Left forelimb (tissue), 1 donor: Measurements from ENCODE around the gene SGMS1.
"Not testable (repeated sequence)": the region's sequence is repeated elsewhere in the genome, so short reads cannot be mapped to it uniquely, and the experiment has no call there.

Experiments used
- DNase-seq: peaks from one replicate; pipeline ENCODE4 v3.0.0-alpha.2; 2018; ENCODE audit warnings: low spot score

The SGMS1 gene

DNA sequence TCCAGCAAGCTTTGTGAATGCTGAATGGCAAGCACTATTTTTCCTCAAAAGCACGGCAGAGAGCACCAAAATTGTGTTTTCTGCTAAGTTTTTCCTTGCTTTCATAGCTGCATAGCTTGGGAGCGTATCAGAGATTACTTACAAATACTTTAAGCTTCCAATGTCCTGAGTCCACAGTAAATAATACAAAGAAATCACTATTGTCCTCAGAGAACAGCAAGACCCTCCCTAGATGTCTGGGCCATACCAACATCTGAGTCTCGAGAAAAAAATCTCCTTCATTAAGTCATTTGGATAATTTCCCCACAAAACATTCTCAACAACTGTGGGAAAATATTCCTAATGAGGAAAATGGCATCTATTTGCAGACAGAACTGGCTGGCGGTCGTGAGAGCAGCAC lies 41.7 kb downstream of the SGMS1 start:
- no peak for DNase-seq

DNA sequence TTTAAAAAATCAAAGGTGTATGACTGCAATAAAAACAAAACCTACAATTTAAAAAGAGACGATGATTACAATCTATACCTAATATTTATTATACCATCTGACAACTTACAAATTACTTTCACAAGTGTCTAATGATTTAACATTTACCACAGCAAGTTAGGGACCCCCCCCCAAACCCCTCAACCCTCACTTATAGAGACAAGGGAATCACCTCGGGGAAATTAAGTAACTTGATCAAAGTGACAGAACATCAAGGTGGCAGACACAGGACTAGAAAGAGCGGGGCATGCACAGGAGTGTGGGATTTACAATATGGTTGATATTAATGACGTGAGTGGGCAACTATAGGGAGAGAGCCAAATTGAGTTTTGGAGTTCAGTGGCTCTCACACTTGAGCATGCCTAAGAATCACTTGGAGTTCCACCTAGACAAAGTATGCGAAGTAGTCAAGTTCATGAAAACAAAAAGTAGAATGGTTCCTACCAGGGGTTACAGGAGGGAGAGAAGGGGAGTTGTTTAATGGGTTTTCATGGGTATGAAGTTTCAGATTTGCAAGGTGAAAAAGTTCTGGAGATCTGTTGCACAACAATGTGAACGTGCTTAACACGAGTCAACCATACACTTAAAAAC lies 43.4 kb downstream of the SGMS1 start:
- no peak for DNase-seq

DNA sequence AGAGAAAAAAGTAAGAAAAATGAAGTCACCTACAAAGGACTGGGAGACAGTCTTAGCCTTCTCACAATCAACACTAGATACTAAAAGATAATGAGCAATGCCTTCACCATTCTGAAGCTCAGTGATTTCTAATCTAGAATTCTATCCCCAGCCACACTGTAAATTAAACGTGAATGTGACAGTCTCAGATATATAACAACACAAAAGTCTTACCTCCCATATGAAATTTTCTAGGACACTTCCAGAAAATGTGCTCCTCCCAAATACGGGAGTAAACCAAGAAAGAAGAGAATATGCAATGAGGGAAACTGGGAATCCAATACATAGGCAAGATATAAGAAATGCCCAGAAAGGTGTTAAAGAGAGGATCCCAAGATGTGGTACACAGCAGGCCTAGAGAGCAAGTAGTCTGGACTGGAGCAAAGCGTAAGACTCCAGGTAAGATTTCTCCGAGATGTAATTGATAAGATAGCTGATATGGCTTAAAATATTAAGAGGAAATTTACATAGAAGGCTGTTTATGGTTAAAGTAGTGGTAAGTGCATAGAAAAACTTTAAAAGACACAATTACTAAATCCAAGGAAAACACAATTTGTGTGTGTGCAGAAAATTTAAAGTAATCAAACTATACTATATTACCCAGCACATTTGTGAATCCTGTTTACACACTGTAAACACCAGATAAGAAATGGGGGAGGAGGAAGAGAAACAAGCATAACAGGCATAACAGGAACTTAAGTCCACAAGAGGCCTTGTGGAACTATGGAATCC lies 44.1 kb downstream of the SGMS1 start:
- no peak for DNase-seq

DNA sequence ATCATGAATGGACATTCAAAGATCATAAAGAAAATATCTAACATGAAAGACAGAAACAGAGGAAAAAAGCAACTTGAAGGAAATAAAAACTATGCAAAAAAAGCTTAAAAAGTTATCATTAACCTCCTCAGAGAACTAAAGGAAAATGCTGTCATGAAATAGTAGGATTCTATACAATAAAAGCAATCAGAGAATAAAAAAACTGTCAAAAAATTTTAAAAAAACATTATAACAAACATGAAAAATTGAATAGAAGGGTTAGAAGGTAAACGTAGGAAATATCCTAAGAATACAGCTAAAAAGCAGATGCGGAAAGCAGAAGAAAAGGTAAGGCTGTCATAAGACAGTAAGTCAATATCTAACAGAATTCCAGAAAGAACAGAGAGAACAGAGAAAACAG lies 44.8 kb downstream of the SGMS1 start:
- no peak for DNase-seq

DNA sequence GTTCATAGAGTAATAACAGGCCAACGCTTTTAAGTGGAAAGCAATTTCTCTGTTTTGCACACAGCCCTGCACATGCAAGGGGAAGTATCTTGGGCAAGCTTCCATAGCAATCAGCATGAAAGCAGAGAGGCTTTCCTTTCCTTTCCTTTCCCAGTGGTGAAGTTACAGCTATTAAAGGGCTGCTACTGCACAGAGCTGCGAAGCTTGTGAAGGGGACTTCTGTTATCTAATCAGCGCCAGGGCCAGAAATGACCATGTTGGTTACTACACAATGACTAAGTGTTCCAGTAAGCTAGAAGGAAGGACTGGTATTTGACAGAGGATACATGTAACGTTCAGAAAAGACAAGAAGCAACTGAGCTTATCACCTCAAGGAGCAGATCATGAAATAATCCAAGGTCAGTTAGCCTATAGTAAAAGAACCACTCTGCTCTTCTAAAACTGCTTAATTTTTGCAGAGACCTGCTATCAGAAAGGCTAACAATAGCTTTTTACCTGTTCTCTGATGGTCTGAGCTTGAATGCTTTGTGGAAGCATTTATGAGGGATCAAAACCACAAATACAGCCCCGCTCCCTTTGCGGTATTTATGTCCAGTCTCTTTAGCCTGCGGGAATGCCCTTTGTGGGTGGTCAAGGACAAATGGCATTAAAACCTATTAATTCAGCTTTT lies 45.9 kb downstream of the SGMS1 start:
- DNase-seq, result no peak

DNA sequence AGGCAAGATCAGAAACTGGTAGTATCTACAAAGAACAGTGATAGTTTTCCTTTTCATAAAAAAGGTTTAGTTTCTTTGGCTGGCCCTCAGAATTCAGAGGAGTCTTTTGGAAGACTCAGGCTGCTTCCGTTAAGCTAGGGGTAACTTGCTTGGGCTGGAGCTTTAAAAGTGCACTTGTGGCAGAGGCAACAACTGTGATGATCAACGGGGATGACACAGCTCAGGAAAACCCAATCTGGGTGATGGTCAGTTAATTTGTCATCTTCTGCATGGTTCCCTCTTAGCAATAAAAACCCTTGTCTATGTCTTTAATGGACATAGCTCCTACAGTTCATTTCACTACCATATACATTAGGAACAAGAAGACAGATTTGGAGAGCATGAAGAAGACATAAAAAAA lies 46.7 kb downstream of the SGMS1 start:
- DNase-seq, result no peak

DNA sequence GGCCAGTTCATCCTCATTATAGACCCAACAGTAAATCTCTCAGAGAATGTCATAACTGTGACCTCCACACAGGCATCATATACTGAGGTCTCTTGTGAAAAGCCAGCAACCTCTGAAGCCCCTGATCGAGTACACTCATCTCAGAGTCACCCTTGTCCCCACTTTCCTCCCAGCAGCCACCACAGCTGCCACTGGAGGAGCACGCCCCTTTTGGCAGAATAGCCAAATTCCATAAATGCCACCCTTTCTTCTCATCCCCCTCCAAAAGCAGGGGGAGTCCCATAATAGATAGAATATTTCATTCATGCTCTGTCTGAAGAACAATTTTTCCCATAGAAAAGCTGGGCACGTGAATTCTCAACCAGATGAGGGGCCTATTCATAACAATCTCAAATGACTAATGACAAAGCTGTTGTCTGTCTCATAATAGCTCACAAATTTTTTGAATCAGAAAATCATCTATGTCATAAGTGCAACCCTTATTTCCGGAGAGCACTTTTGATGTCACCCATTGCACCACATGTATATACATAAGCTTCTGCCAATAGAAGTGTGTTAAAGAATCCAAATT lies 47.4 kb downstream of the SGMS1 start:
- no peak for DNase-seq

DNA sequence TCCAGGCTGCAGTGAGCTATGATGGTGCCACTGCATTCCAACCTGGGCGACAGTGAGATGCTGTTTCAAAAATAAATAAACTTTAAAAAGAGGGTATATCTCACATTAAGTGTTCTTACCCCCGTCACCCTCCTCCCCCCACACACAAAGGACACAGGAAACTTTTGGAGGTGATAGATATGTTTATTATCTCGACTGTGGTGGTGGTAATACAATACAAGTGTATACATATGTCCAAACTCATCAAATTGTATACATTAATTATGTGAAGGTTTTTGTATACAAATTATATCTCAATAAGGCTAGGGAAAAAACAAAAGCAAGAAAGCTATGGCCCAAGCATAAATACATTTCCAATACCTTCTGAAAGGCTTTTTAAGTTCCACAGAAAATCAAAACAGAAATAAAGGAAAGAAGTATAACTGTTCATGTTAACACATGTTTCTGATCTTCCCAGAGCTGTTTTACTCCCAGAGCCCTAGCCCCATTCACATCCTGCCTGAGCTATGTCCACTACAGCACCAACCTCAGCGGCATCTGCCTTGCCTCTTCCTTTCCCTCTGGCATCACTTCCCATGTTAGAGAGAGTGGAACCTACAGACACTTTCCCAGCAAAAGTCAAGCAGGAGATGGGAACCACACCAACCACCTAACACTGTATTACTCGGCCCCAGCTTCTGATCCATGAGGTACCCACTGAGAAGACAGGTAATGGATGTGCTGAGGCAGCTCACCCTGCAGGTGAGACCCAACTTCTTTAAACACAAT lies 48.1 kb downstream of the SGMS1 start:
- DNase-seq, result no peak

DNA sequence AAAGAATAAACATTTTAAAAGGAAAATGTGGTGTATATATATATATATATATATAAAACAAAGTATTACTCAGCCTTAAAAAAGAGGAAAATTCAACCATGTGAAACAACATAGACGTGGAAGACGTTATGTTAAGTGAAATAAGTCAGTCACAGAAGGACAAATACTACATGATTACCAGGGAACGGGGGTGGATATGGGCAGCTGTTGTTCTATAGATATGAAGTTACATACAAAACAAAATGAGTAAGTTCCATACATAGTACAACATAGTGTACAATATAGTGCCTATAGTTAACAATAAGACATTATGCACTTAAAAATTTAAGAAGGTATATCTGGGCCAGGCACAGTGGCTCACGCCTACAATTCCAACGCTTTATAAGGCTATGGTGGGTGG lies 48.8 kb downstream of the SGMS1 start:
- DNase-seq, result no peak

DNA sequence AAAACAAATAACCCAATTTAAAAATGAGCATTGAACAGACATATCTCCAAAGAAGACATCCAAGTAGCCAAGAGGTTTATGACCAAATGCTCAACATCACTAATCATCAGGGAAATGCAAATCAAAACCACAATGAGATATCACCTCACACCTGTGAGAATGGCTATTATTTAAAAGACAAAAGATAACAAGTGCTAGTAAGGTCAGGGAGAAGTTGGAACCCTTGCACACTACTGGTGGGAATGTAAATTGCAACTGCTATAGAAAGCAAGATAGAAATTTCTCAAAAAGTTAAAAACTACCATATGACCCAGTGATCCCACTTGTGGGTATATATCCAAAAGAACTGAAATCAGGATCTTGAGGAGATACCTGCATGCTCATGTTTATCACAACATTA lies 49.5 kb downstream of the SGMS1 start:
- DNase-seq, result no peak

DNA sequence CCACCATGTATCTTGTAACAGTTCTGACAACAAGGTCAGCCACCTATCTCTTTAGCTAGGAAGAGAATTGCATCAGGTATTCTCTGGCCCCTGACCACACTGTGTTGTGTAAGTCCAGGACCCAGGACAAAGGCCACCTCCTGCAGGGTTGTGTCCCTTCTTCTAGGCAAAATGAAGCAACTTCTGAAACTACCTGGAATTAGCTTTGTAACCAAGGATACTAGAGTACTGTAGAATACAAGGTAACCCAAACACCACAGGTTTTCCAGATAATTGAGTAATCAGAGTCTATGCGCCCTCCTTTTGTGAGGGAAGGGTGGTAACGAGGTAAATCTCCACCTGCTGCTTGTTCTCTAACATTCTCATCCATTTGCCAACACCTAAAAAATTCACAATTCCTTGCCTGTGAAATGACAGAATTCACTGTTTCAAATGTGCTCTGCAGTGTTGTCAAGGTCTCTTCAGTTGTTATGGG lies 51.7 kb downstream of the SGMS1 start:
- no peak for DNase-seq

DNA sequence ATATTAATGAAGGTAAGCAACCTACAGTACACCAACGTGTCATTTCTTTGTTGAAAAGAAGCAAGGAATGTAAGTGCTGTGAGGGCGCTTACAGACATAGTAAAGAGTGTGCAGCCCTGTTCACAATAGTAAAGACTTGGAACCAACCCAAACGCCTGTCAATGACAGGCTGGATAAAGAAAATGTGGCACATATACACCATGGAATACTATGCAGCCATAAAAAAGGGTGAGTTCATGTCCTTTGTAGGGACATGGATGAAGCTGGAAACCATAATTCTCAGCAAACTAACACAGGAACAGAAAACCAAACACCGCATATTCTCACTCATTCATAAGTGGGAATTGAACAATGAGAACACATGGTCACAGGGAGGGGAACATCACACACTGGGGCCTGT lies 55.0 kb downstream of the SGMS1 start:
- DNase-seq, result not testable (repeated sequence)

DNA sequence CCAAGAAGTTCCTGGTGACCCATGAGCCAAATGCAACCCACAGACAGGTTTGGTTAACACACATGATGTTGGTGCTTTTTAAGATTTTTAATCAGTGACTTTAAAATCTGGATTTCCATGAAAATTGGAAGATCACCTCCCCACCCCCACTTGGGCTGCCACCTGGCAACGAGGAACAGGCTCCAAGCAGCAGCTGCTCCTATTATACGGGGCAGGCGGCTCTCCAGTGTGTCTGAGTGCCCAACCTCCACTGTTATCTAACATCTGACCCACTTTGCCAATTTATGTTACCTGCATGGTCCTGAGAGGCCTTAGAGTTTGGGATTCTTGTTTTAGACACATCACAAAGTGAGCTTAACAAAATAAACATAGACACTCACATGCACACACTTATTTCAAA lies 56.4 kb downstream of the SGMS1 start:
- no peak for DNase-seq

DNA sequence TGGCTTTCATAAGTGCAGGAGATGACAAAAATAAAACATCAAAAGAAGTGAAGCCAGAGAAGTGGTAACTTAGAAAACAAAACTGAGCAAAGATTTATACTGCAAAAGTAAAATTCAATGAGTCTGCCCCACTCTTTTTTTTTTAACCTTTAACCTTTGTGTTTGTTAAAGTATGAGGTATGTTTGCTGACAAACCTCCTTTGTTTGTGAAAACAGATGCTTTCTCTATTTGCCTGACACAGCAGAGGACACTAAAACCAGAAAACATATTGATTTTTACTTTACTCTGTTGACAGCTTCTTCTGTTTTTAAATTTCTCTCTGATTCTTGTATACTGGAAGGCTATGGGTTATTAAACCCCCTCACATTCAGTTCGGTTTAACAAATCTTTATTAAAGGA lies 57.6 kb downstream of the SGMS1 start:
- no peak for DNase-seq

DNA sequence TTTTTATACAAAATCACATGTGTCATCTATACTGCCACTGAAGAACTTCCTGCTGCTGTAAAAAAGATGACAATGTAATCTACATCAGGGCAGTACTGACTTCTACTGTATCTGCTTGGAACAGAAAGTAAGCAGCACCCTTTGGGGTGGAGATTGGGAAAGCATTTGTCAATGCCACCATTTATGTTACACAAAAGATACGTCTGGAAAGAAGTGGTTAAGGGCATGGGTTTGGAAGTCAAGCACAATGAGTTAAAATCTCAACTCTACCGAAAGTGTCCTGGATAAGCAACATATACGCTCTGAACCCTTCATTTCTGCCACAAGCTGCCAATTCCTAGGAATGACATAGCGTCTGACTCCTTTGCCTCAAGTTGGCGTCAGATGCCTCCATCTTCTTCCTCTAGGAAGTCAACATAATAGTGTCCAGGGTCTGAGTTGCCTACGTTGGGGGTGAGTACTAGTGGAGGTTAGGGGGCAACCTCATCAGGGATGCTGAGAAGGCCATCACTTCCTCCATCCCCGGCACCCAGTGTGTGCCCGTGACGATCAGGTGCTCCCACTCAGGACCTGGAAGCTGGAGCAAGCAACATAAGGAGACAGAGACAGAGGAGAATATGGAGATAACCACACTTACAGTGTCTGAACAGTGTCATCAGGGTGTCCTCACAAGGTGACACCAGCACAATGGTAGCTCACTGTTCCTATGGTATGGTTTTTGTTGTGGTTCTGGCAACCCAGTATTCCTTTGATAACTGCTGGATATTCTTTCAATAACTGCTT lies 58.3 kb downstream of the SGMS1 start:
- DNase-seq, result no peak

DNA sequence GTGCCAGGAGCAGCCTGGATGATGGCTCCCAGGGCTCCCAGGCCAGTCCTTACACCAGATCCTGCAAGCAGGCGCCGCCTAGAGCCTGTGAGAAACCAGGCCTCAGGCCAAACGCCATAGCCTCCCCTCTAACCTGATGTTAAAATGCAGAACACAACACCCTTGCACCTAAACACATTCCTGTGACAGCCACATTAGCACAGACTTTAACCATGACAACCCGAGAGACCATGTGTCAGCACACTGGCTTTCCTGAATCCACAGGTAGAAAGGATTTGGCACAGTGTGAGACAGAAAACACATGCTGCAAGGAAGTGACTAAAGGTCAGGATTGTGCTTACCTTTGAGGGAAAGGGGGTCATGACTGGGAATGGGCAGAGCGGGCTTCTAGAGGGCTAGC lies 59.9 kb downstream of the SGMS1 start:
- no peak for DNase-seq

DNA sequence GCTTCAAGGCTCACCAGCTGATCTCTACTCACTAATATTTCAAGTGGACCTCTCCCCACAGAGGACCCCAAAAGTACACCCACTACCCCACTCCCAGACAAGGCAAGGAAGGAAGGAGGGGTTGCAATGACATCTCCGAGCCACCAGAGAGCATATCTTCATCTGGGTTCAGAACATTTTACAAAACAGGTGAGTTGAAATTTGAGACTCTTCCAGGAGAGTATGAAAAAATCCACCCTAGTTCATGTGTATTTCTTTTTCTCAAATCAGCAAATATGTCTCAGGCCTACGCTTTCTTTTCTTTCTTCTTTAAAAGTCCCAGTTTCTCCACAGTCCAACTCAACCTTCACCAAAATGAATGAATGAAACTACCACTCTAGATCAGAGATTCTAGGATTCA lies 61.9 kb downstream of the SGMS1 start:
- no peak for DNase-seq

DNA sequence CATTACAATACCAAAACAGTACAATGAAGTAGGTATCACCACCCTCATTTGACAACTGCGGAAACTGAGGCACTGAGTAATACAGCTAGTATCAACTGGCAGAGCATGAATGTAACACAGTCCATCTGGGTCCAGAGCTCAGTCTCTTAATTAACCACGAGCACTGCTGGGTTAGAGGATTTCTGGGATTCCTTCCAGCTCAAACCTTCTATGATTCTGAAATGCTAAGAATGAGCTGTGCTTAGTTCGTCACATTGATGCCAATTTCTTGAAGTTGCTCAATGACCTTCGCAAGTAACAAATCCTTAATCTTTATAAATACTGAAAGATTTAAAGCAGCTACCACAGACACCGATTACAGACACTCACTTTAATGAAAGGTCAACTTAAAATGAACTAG lies 62.5 kb downstream of the SGMS1 start:
- DNase-seq, result no peak

DNA sequence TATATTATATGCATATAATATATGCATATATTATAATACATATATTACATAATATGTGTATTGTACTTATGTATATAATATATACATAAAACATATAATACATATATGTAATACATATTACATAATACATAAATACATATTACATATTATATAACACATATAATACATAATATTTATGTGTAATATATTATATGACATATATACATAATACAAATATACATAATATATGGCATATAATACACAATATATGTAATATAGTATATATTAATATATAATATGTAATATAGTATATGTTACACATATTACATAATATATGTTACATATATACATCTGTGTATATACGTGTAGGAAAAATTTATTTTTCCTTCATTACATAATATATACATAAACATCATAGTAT lies 63.4 kb downstream of the SGMS1 start:
- no peak for DNase-seq

DNA sequence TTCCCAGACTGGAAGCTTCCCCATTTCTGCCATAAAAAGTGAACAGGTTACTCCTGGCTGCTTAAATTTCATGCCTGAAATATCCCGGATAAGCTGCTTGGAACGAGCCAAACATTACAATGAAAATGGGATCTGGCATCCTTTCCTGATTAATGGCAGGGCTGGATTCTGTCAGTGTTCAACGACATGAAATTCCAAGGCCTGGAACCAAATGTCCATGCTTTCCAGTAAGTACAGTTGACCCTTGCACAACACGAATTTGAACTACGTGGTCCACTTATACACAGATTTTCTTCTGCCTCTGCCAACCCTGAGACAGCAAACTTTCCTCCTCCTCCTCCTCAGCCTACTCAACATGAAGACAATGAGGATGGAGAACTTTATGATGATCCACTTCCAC lies 65.4 kb downstream of the SGMS1 start:
- DNase-seq, result no peak

DNA sequence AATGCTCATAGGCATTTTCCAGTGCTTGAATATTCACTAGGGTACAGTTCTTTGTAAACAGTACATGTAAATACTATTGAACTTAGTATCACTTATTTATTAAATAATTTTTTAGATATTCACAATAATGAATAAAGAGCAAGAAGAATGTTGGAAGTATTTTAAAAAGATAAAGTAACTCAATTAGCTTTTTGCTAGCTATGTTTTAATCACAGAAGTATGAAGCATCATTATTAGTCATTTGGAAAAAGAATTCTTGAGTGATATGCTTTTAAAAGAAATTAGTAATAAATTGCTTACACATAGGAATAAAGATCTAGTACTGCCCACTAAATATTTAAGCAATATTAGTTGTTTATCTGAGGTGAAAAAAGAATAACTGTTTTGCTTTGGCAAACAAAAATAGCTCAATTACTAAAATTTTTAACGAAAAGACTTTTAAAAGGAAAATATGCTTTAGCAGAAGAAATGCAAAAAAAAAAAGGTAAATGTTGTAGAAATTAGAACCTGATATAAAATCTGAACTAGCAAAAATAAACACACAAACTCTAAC lies 66.5 kb downstream of the SGMS1 start:
- DNase-seq, result no peak
